HG03066 (cell line): ENCODE results near the gene PCK1.

Source experiments
- ATAC-seq: cut with Tn5 transposase; IDR thresholded peaks from one replicate; pipeline ENCODE4 v1.9.1; 2021; ENCODE audit warnings: low read depth; ENCODE audit not compliant: unreplicated experiment

The PCK1 gene

GRCh38 chr20:57536120-57536708 is 24.7 kb upstream of the PCK1 start:
- ATAC-seq, result no peak

GRCh38 chr20:57536771-57537724 is 23.9 kb upstream of the PCK1 start:
- ATAC-seq, result no peak

GRCh38 chr20:57537822-57538221 is 23.1 kb upstream of the PCK1 start:
- no peak for ATAC-seq

GRCh38 chr20:57539889-57540288 is 21.0 kb upstream of the PCK1 start:
- no peak for ATAC-seq

GRCh38 chr20:57540890-57541580 is 19.9 kb upstream of the PCK1 start:
- ATAC-seq, result no peak

GRCh38 chr20:57543754-57544153 is 17.2 kb upstream of the PCK1 start:
- ATAC-seq, result no peak

- ATAC-seq, result no peak
Observed at GRCh38 chr20:57544838-57545564, 15.9 kb upstream of the PCK1 start.

GRCh38 chr20:57545927-57546662 is 14.8 kb upstream of the PCK1 start:
- no peak for ATAC-seq

- ATAC-seq, result no peak
Observed at GRCh38 chr20:57546956-57547649, 13.8 kb upstream of the PCK1 start.

GRCh38 chr20:57548177-57549058 is 12.5 kb upstream of the PCK1 start:
- ATAC-seq, result no peak

GRCh38 chr20:57552471-57552870 is 8.4 kb upstream of the PCK1 start:
- no peak for ATAC-seq

- no peak for ATAC-seq
Observed at GRCh38 chr20:57553376-57554018, 7.4 kb upstream of the PCK1 start.

- no peak for ATAC-seq
Observed at GRCh38 chr20:57555457-57556184, 5.3 kb upstream of the PCK1 start.

GRCh38 chr20:57556980-57557274 is 4.0 kb upstream of the PCK1 start:
- no peak for ATAC-seq

GRCh38 chr20:57557926-57558613 is 2.8 kb upstream of the PCK1 start:
- ATAC-seq, result no peak

- ATAC-seq, result no peak
Observed at GRCh38 chr20:57558614-57559288, 2.2 kb upstream of the PCK1 start.

GRCh38 chr20:57559289-57559634 is 1.6 kb upstream of the PCK1 start:
- ATAC-seq, result no peak
